Neuronal stem cell (in vitro differentiated cells): ENCODE measurements around the gene UFD1.

Experiments used
- DNase-seq: peaks from one replicate; pipeline ENCODE4 v3.0.0-alpha.2; 2013; ENCODE audit warnings: low spot score
- H2AFZ ChIP-seq: one replicate; pipeline ENCODE4 v1.6.1; 2013; ENCODE audit warnings: mild to moderate bottlenecking, low read length, inconsistent platforms
- H2AK5ac ChIP-seq: 2 replicates; pipeline ENCODE4 v1.6.1; 2013; ENCODE audit warnings: low read depth, mild to moderate bottlenecking, inconsistent platforms, low read length, moderate library complexity, mixed read lengths
- H2BK120ac ChIP-seq: 2 replicates; pipeline ENCODE4 v1.6.1; 2013; ENCODE audit warnings: low read depth, mild to moderate bottlenecking, inconsistent platforms, low read length, moderate library complexity, mixed read lengths
- H2BK12ac ChIP-seq: one replicate; pipeline ENCODE4 v1.6.1; 2013; ENCODE audit warnings: low read length, inconsistent platforms
- H2BK15ac ChIP-seq: 2 replicates; pipeline ENCODE4 v1.6.1; 2013; ENCODE audit warnings: mild to moderate bottlenecking, low read length, inconsistent platforms, mixed read lengths
- H2BK5ac ChIP-seq: one replicate; pipeline ENCODE4 v1.6.1; 2013; ENCODE audit warnings: inconsistent platforms, mild to moderate bottlenecking, low read length, moderate library complexity
- H3K14ac ChIP-seq: one replicate; pipeline ENCODE4 v1.6.1; 2013; ENCODE audit warnings: low read length, inconsistent platforms
- H3K18ac ChIP-seq: 2 replicates; pipeline ENCODE4 v1.6.1; 2013; ENCODE audit warnings: low read length, inconsistent platforms
- H3K23ac ChIP-seq: 2 replicates; pipeline ENCODE4 v1.6.1; 2013; ENCODE audit warnings: low read depth, mild to moderate bottlenecking, mixed read lengths, low read length, inconsistent platforms; ENCODE audit not compliant: poor library complexity
- H3K27ac ChIP-seq: replicated peaks from 3 replicates; pipeline ENCODE4 v1.5.1; 2013; ENCODE audit warnings: low read length, inconsistent platforms
- H3K27me3 ChIP-seq, 3 experiments: 2 replicates each; pipeline ENCODE4 v1.6.1; 2013; ENCODE audit warnings: low read length in 3 of 3, mild to moderate bottlenecking in 2 of 3, inconsistent platforms in 1 of 3, low read depth in 1 of 3, mixed read lengths in 1 of 3, moderate library complexity in 1 of 3; ENCODE audit not compliant: control insufficient read depth in 3 of 3, insufficient read depth in 3 of 3
- H3K36me3 ChIP-seq, 2 donors: replicated peaks in 1 of 2; 2 replicates each; pipeline ENCODE4 v1.6.1; 2013; ENCODE audit warnings: low read length in 2 of 2; ENCODE audit not compliant: control insufficient read depth in 2 of 2, insufficient read depth in 2 of 2
- H3K4ac ChIP-seq: 2 replicates; pipeline ENCODE4 v1.6.1; 2013; ENCODE audit warnings: inconsistent platforms, mild to moderate bottlenecking, low read length, moderate library complexity
- H3K4me1 ChIP-seq, 2 donors: 1 replicate in 1 of 2; 2 replicates in 1 of 2; pipeline ENCODE4 v1.6.1; 2013; ENCODE audit warnings: low read length in 2 of 2, low read depth in 1 of 2; ENCODE audit not compliant: control insufficient read depth in 2 of 2, insufficient read depth in 1 of 2
- H3K4me2 ChIP-seq: one replicate; pipeline ENCODE4 v1.6.1; 2013; ENCODE audit warnings: mild to moderate bottlenecking, low read length, inconsistent platforms; ENCODE audit not compliant: insufficient read depth, poor library complexity, severe bottlenecking
- H3K4me3 ChIP-seq, 2 donors: 2 replicates each; pipeline ENCODE4 v1.5.1; 2013; ENCODE audit warnings: low read length in 2 of 2, mild to moderate bottlenecking in 2 of 2, inconsistent platforms in 1 of 2, moderate library complexity in 1 of 2
- H3K79me1 ChIP-seq: one replicate; pipeline ENCODE4 v1.6.1; 2013; ENCODE audit warnings: low read depth, mild to moderate bottlenecking, inconsistent platforms, low read length, moderate library complexity
- H3K9ac ChIP-seq: one replicate; pipeline ENCODE4 v1.6.1; 2013; ENCODE audit warnings: mild to moderate bottlenecking, low read depth, low read length, inconsistent platforms; ENCODE audit not compliant: poor library complexity
- H3K9me3 ChIP-seq, 2 donors: replicated peaks in 1 of 2; 2 replicates each; pipeline versions ENCODE3 to v1.6.1; 2013; ENCODE audit warnings: low read length in 2 of 2, mild to moderate bottlenecking in 2 of 2, inconsistent platforms in 1 of 2, low read depth in 1 of 2, mixed read lengths in 1 of 2, moderate library complexity in 1 of 2; ENCODE audit not compliant: control insufficient read depth in 2 of 2, insufficient read depth in 1 of 2
- H4K8ac ChIP-seq: one replicate; pipeline ENCODE4 v1.6.1; 2013; ENCODE audit warnings: low read depth, mild to moderate bottlenecking, inconsistent platforms, low read length, moderate library complexity
- H4K91ac ChIP-seq: one replicate; pipeline ENCODE4 v1.6.1; 2013; ENCODE audit warnings: low read length, low read depth, mild to moderate bottlenecking, inconsistent platforms; ENCODE audit not compliant: poor library complexity
- WGBS, 2 donors: extraction: QIAGEN DNeasy Blood & Tissue Kit; methylation state at CpG; one replicate each; pipeline ENCODE4 v1.1.7; 2013; ENCODE audit warnings: missing lambda C conversion rate in 2 of 2, mixed read lengths in 1 of 2; ENCODE audit not compliant: insufficient read length in 2 of 2, insufficient replicate concordance in 1 of 2; ENCODE audit errors: extremely low coverage in 2 of 2; 5-methylcytosine and 5-hydroxymethylcytosine counted together

Gene UFD1

GRCh38 chr22:19400881-19401280 lies 78.1 kb downstream of the UFD1 start:
- H2BK120ac ChIP-seq, result no peak overlapping the region
- H3K23ac ChIP-seq, result no peak overlapping the region
- H2BK12ac ChIP-seq, result no peak overlapping the region
- H2AK5ac ChIP-seq, result no peak overlapping the region
- WGBS, 2 donors, result no CpG with 5 or more reads among the region's 6 CpGs
- H3K27ac ChIP-seq, result no peak overlapping the region
- H3K79me1 ChIP-seq, result peaks cover 2% of the 10 kb centered on the region
- H4K91ac ChIP-seq, result no peak overlapping the region
- H3K18ac ChIP-seq, result no peak overlapping the region
- no peak for DNase-seq
- no peak overlapping the region for H3K4me2 ChIP-seq
- no peaks in the 10 kb centered on the region for H3K27me3 ChIP-seq
- no peaks in the 10 kb centered on the region for H3K4me1 ChIP-seq
- H3K4ac ChIP-seq, result no peak overlapping the region
- H3K36me3 ChIP-seq, result peaks cover 33 to 96% of the 10 kb centered on the region in 2 donors
- H2AFZ ChIP-seq, result no peak overlapping the region
- H3K4me3 ChIP-seq, result no peak overlapping the region
- no peak overlapping the region for H4K8ac ChIP-seq
- H2BK5ac ChIP-seq, result no peak overlapping the region
- no peak overlapping the region for H2BK15ac ChIP-seq
- no peak overlapping the region for H3K14ac ChIP-seq
- no peak overlapping the region for H3K9ac ChIP-seq
- no peaks in the 10 kb centered on the region for H3K9me3 ChIP-seq
